WTC11 (cell line): Measurements from ENCODE around the gene LPAR2. TPM values are rescaled to one million over a fixed set of nuclear protein-coding genes. Genes with fewer than 3 reads are reported as not detected.
"Not testable (repeated sequence)": the region's sequence is repeated elsewhere in the genome, so short reads cannot be mapped to it uniquely, and the experiment has no call there.

Experiments used
- ATAC-seq: fragments of 200-7000 bp; cut with Tn5 transposase; 2 replicates; pipeline ENCODE4 v1.10.0; 2021; ENCODE audit warnings: mild to moderate bottlenecking, moderate library complexity
- CTCF ChIA-PET: fragments of 300-600 bp; sonication (Branson Sonifier 250); formaldehyde crosslinking; loops from one replicate; lab custom pipeline; 2021; ENCODE audit warnings: antibody characterized with exemption; lab: Charles Lee
- POLR2A ChIA-PET: fragments of 350-600 bp; sonication (Branson Sonifier 250); formaldehyde crosslinking; loops from one replicate; lab custom pipeline; 2021; ENCODE audit warnings: antibody characterized with exemption; lab: Charles Lee
- DNase-seq: peaks from one replicate; pipeline ENCODE4 v3.0.0; 2021; ENCODE audit warnings: low spot score
- H3K27ac Mint-ChIP-seq: 2 replicates; pipeline ENCODE4 v1.8.0; 2021; ENCODE audit warnings: mixed read lengths
- H3K27me3 Mint-ChIP-seq: 2 replicates; pipeline ENCODE4 v1.8.0; 2021; ENCODE audit warnings: low read depth, mild to moderate bottlenecking, moderate library complexity, mixed read lengths
- H3K36me3 Mint-ChIP-seq: 2 replicates; pipeline ENCODE4 v1.8.0; 2021; ENCODE audit warnings: mixed read lengths
- H3K4me1 Mint-ChIP-seq: 2 replicates; pipeline ENCODE4 v1.8.0; 2022; ENCODE audit warnings: mixed read lengths
- H3K4me3 Mint-ChIP-seq: 2 replicates; pipeline ENCODE4 v1.8.0; 2021; ENCODE audit warnings: mild to moderate bottlenecking, moderate library complexity, mixed read lengths
- H3K9me3 Mint-ChIP-seq: 2 replicates; pipeline ENCODE4 v1.8.0; 2021; ENCODE audit warnings: mixed read lengths
- AFF4 ChIP-seq: sonication (generic); formaldehyde crosslinking; IDR thresholded peaks from 2 replicates; pipeline ENCODE4 v1.8.1; 2023; ENCODE audit warnings: mild to moderate bottlenecking, missing genetic modification reagents, borderline replicate concordance
- ATF1 ChIP-seq: sonication (generic); formaldehyde crosslinking; IDR thresholded peaks from 2 replicates; pipeline ENCODE4 v1.8.1; 2023; ENCODE audit warnings: mild to moderate bottlenecking, moderate library complexity, missing genetic modification reagents
- E2F5 ChIP-seq: sonication (generic); formaldehyde crosslinking; IDR thresholded peaks from 2 replicates; pipeline ENCODE4 v1.8.1; 2022; ENCODE audit warnings: mild to moderate bottlenecking, moderate library complexity, missing genetic modification reagents
- ELF4 ChIP-seq: sonication (generic); formaldehyde crosslinking; IDR thresholded peaks from 2 replicates; pipeline ENCODE4 v1.8.1; 2022; ENCODE audit warnings: low read depth, mild to moderate bottlenecking, moderate library complexity, missing genetic modification reagents
- ETV6 ChIP-seq: sonication (generic); formaldehyde crosslinking; IDR thresholded peaks from 2 replicates; pipeline ENCODE4 v1.8.1; 2022; ENCODE audit warnings: mild to moderate bottlenecking, missing genetic modification reagents
- GABPB1 ChIP-seq: sonication (generic); formaldehyde crosslinking; IDR thresholded peaks from 2 replicates; pipeline ENCODE4 v1.8.1; 2023; ENCODE audit warnings: mild to moderate bottlenecking, missing genetic modification reagents
- GTF2I ChIP-seq: fragments of 250-450 bp; sonication (Bioruptor Pico); conservative IDR thresholded peaks from 2 replicates; pipeline ENCODE4 v1.4.0; 2021; ENCODE audit warnings: mild to moderate bottlenecking
- IRF2 ChIP-seq: sonication (generic); formaldehyde crosslinking; IDR thresholded peaks from 2 replicates; pipeline ENCODE4 v1.8.0; 2022; ENCODE audit warnings: low read depth, missing genetic modification reagents, borderline replicate concordance
- JAZF1 ChIP-seq: fragments of 250-450 bp; sonication (Bioruptor Pico); IDR thresholded peaks from 2 replicates; pipeline ENCODE4 v1.9.0; 2021; ENCODE audit warnings: moderate library complexity, mild to moderate bottlenecking, inconsistent platforms
- MXD4 ChIP-seq: fragments of 250-450 bp; sonication (Bioruptor Pico); IDR thresholded peaks from 2 replicates; pipeline ENCODE4 v1.8.0; 2021; ENCODE audit warnings: mild to moderate bottlenecking, moderate library complexity, borderline replicate concordance
- MYBL2 ChIP-seq: sonication (generic); formaldehyde crosslinking; IDR thresholded peaks from 2 replicates; pipeline ENCODE4 v1.8.1; 2023; ENCODE audit warnings: mild to moderate bottlenecking, moderate library complexity, missing genetic modification reagents
- NFATC4 ChIP-seq: fragments of 250-450 bp; sonication (Bioruptor Pico); IDR thresholded peaks from 2 replicates; pipeline ENCODE4 v1.9.0; 2021; ENCODE audit warnings: mild to moderate bottlenecking
- RELA ChIP-seq: sonication (generic); formaldehyde crosslinking; IDR thresholded peaks from 2 replicates; pipeline ENCODE4 v1.8.1; 2022; ENCODE audit warnings: missing genetic modification reagents, mild to moderate bottlenecking, borderline replicate concordance
- SOX15 ChIP-seq: fragments of 250-450 bp; sonication (Bioruptor Pico); IDR thresholded peaks from 2 replicates; pipeline ENCODE4 v1.9.0; 2021; ENCODE audit warnings: mild to moderate bottlenecking
- STAT6 ChIP-seq: sonication (generic); formaldehyde crosslinking; conservative IDR thresholded peaks from 2 replicates; pipeline ENCODE4 v1.8.1; 2023; ENCODE audit warnings: mild to moderate bottlenecking, low read depth, missing genetic modification reagents, moderate library complexity
- TEAD4 ChIP-seq: sonication (generic); formaldehyde crosslinking; IDR thresholded peaks from 2 replicates; pipeline ENCODE4 v1.8.0; 2022; ENCODE audit warnings: mild to moderate bottlenecking, missing genetic modification reagents
- TP53 ChIP-seq: sonication (generic); formaldehyde crosslinking; IDR thresholded peaks from 2 replicates; pipeline ENCODE4 v1.8.1; 2023; ENCODE audit warnings: mild to moderate bottlenecking, missing genetic modification reagents
- USF1 ChIP-seq: sonication (generic); formaldehyde crosslinking; IDR thresholded peaks from 2 replicates; pipeline ENCODE4 v1.8.0; 2022; ENCODE audit warnings: mild to moderate bottlenecking, missing genetic modification reagents
- ZNF425 ChIP-seq: fragments of 250-450 bp; sonication (Bioruptor Pico); conservative IDR thresholded peaks from 2 replicates; pipeline ENCODE4 v1.9.0; 2021; ENCODE audit warnings: mild to moderate bottlenecking
- total RNA-seq: library from RNA; stranded (reverse); gene quantifications from 3 replicates; pipeline ENCODE4 v1.2.3, GENCODE V29; 2021

Gene LPAR2
- total RNA-seq, 1 experiment from 2014 or later, result 44.5 TPM

- TF ChIP-seq ZNF425 (no peak), JAZF1 (no peak), GTF2I (no peak)
Observed at GRCh38 chr19:19600793-19601330, 27.2 kb downstream of the LPAR2 start (continued).

- H3K4me3 Mint-ChIP-seq, POLR2A ChIA-PET, H3K27me3 Mint-ChIP-seq, H3K9me3 Mint-ChIP-seq, DNase-seq, ATAC-seq, H3K27ac Mint-ChIP-seq, CTCF ChIA-PET, H3K36me3 Mint-ChIP-seq: not testable (repeated sequence)
- H3K4me1 Mint-ChIP-seq, result peaks cover 26% of the 10 kb centered on the region
Observed at GRCh38 chr19:19598728-19599451, 29.1 kb downstream of the LPAR2 start.

GRCh38 chr19:19597809-19598306 lies 30.2 kb downstream of the LPAR2 start:
- ChIA-PET POLR2A (no interaction called here), CTCF (interaction anchor here (0.9 kb wide), 1 partner anchor 44 kb away, joined by 3 read pairs; no protein-coding TSS in a partner anchor)
- Mint-ChIP-seq H3K27me3 (no peaks in the 10 kb centered on the region), H3K9me3 (no peaks in the 10 kb centered on the region), H3K4me3 (no peak overlapping the region), H3K27ac (no peak overlapping the region), H3K36me3 (no peaks in the 10 kb centered on the region), H3K4me1 (peaks cover 22% of the 10 kb centered on the region)
- ATAC-seq (no peak), DNase-seq (no peak)
- no peak for TF ChIP-seq NFATC4 (CRISPR knock-in tag)
- no peak for TF ChIP-seq MXD4
- TF ChIP-seq GABPB1 (CRISPR knock-in tag), result no peak

GRCh38 chr19:19595171-19595701 lies 32.8 kb downstream of the LPAR2 start:
- Mint-ChIP-seq H3K27me3 (no peaks in the 10 kb centered on the region), H3K9me3 (no peaks in the 10 kb centered on the region), H3K4me3 (no peak overlapping the region), H3K36me3 (no peaks in the 10 kb centered on the region), H3K4me1 (peaks cover 22% of the 10 kb centered on the region), H3K27ac (no peak overlapping the region)
- ATAC-seq (no peak), DNase-seq (no peak)
- ChIA-PET POLR2A (no interaction called here), CTCF (interaction anchor here (1.1 to 5.6 kb wide), 2 partner anchors 41 to 49 kb away, joined by 4 to 22 read pairs; partner anchors contain the start of gene GMIP)
- TF ChIP-seq TP53 (no peak), ATF1 (CRISPR knock-in tag) (no peak), SOX15 (no peak), STAT6 (CRISPR knock-in tag) (no peak), TEAD4 (no peak), MYBL2 (no peak), USF1 (CRISPR knock-in tag) (no peak), E2F5 (CRISPR knock-in tag) (no peak), ETV6 (CRISPR knock-in tag) (no peak), IRF2 (CRISPR knock-in tag) (no peak), RELA (CRISPR knock-in tag) (no peak), AFF4 (CRISPR knock-in tag) (no peak), ELF4 (CRISPR knock-in tag) (no peak)
